GM18526 (cell line): ENCODE data around the gene HMCES.

Experiments
- POLR2A ChIP-seq: IDR thresholded peaks from 3 replicates; pipeline ENCODE4 v1.6.1; 2011; ENCODE audit not compliant: insufficient read length; ENCODE audit errors: extremely low read depth

Gene HMCES

DNA sequence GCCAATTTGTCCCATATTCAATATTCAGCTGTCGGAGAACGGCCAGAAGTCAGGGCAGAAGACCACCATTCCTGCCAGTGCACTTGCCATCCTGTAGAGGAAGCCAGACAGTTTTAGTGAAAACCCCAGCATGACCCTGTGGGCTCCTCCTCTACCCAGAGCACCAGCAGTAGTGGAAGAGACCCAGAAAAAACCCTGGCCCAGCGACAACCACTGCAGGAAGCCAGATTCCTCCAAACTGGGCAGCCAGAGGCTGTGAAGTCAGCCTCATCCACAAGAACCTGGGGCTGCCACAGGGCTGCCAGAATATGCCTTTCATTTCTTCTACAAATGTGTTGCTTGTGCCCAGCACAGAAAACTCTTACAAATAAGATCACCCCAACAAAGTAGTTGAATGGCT lies 67.3 kb downstream of the HMCES start:
- TF ChIP-seq POLR2A = no peak

GRCh38 chr3:129346695-129347457 lies 68.2 kb downstream of the HMCES start:
- TF ChIP-seq POLR2A = no peak

- no peak for TF ChIP-seq POLR2A
Observed at GRCh38 chr3:129347458-129347845, 68.8 kb downstream of the HMCES start.

- no peak for TF ChIP-seq POLR2A
Observed at GRCh38 chr3:129348734-129349133, 70.1 kb downstream of the HMCES start.

DNA sequence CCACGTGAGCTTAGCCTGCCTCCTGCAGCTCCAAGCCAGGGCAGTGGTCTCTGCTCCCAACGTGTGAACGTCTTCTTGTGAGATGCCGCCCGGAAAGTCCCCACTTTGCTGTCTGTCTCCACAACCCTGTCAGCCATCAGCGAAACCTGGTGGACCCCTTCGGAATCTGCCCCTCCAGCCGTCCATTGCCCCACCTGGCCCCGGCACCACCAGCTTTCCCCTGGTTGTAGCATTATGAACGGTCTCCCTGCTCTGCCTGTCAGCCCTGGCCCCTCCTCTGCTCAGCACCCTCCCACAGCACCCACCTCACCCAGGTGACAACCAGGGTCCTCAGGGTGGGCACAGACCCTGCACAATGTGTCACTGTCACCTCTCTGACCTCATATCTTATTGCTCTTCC lies 71.1 kb downstream of the HMCES start:
- no peak for TF ChIP-seq POLR2A

DNA sequence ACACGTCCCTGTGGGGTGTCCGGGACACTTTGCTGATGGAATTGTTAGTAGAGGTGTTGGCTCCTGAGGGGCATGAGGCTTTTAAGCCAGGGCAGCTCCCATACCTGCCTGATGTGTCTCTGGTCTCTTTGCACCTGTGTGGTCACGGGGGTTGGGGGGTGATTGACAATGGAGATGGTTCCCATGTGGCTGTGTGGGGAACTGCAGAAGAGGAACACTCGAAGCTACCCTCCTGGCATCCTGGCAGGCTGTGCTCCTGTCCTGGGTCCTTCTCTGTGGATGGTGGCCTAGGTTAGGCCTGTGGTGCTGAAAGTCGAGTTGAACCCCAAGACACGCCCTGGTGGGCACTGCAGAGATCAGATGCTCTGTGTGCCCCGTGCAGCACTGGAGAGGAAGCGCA lies 73.4 kb downstream of the HMCES start:
- TF ChIP-seq POLR2A = no peak

- no peak for TF ChIP-seq POLR2A
Observed at GRCh38 chr3:129352650-129353588, 74.2 kb downstream of the HMCES start.

DNA sequence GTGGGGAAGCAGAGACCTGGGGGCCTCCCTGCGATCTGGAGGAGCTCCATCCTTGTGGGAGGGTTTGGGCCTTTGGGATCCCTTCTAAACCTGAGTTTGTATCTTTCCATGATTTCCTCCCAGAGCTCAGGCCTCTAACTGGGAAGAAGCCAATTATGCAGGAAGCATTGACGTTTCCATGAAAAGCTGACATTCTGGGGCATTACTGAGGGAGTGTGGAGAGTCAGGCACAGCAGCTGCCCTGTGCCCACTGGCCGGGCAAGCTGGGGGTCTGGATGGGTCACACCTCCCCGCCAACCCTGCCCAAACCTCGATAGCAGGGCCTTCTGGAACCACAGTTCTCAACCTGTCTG lies 74.9 kb downstream of the HMCES start:
- TF ChIP-seq POLR2A = no peak
